ENCODE data around the gene MTG1.

Gene MTG1

GRCh38 chr10:133455196-133455595 is 61.2 kb downstream of the MTG1 start:
- H3K79me2 ChIP-seq (ENCODE audit: insufficient read depth, low read length) = no peaks in the 10 kb centered on the region
- H3K27ac ChIP-seq (ENCODE audit: low read depth, low read length, poor library complexity, severe bottlenecking) = no peak overlapping the region
- H3K4me2 ChIP-seq (ENCODE audit: low read length) = peak overlapping the region; percentile 13; the same call in 1 of the 2 replicates
- peak overlapping the region; percentile 63 for H3K4me3 ChIP-seq (ENCODE audit: low read depth, low read length, poor library complexity, severe bottlenecking)
- H3F3A ChIP-seq (ENCODE audit: insufficient read depth, low read length) = no peaks in the 10 kb centered on the region
- no peak overlapping the region for H2AFZ ChIP-seq (ENCODE audit: low read length)
- no peaks in the 10 kb centered on the region for H3K27me3 ChIP-seq (ENCODE audit: insufficient read depth, low read length)
- TF ChIP-seq EZH2 (IDR thresholded peaks at IDR 0.05; ENCODE audit: borderline replicate concordance, low read length) (no peak), CTCF (IDR thresholded peaks at IDR 0.05; ENCODE audit: low read length) (no peak)
- H3K9ac ChIP-seq (ENCODE audit: low read length) = no peak overlapping the region; the same call in 1 of the 2 replicates
- peaks cover 4% of the 10 kb centered on the region for H3K4me1 ChIP-seq (ENCODE audit: insufficient read depth, low read length, severe bottlenecking)
- no peaks in the 10 kb centered on the region for H3K9me2 ChIP-seq (ENCODE audit: low read depth, low read length)
- no peaks in the 10 kb centered on the region for H3K36me3 ChIP-seq (ENCODE audit: insufficient read depth, low read length)
- H3K9me3 ChIP-seq (ENCODE audit: low read length) = no peaks in the 10 kb centered on the region
- H4K20me1 ChIP-seq (ENCODE audit: insufficient read depth, low read length) = no peaks in the 10 kb centered on the region

GRCh38 chr10:133455611-133456031 is 61.7 kb downstream of the MTG1 start:
- TF ChIP-seq CTCF (IDR thresholded peaks at IDR 0.05; ENCODE audit: low read length) (no peak), EZH2 (IDR thresholded peaks at IDR 0.05; ENCODE audit: borderline replicate concordance, low read length) (no peak)
- Histone ChIP-seq H2AFZ (ENCODE audit: low read length) (no peak overlapping the region), H3K4me3 (ENCODE audit: low read depth, low read length, poor library complexity, severe bottlenecking) (peak overlapping the region; percentile 63), H3K4me1 (ENCODE audit: insufficient read depth, low read length, severe bottlenecking) (peaks cover 4% of the 10 kb centered on the region), H3F3A (ENCODE audit: insufficient read depth, low read length) (no peaks in the 10 kb centered on the region), H3K9me2 (ENCODE audit: low read depth, low read length) (no peaks in the 10 kb centered on the region), H3K9ac (ENCODE audit: low read length) (no peak overlapping the region), H3K4me2 (ENCODE audit: low read length) (no peak overlapping the region), H4K20me1 (ENCODE audit: insufficient read depth, low read length) (no peaks in the 10 kb centered on the region), H3K36me3 (ENCODE audit: insufficient read depth, low read length) (no peaks in the 10 kb centered on the region), H3K27me3 (ENCODE audit: insufficient read depth, low read length) (no peaks in the 10 kb centered on the region), H3K9me3 (ENCODE audit: low read length) (no peaks in the 10 kb centered on the region), H3K79me2 (ENCODE audit: insufficient read depth, low read length) (no peaks in the 10 kb centered on the region), H3K27ac (ENCODE audit: low read depth, low read length, poor library complexity, severe bottlenecking) (no peak overlapping the region)

GRCh38 chr10:133456041-133456951 is 62.3 kb downstream of the MTG1 start:
- H3F3A ChIP-seq (ENCODE audit: insufficient read depth, low read length) = no peaks in the 10 kb centered on the region
- H3K27ac ChIP-seq (ENCODE audit: low read depth, low read length, poor library complexity, severe bottlenecking) = no peak overlapping the region
- H3K27me3 ChIP-seq (ENCODE audit: insufficient read depth, low read length) = no peaks in the 10 kb centered on the region
- H3K4me2 ChIP-seq (ENCODE audit: low read length) = no peak overlapping the region
- no peaks in the 10 kb centered on the region for H3K9me2 ChIP-seq (ENCODE audit: low read depth, low read length)
- no peak overlapping the region for H2AFZ ChIP-seq (ENCODE audit: low read length)
- H3K4me3 ChIP-seq (ENCODE audit: low read depth, low read length, poor library complexity, severe bottlenecking) = no peak overlapping the region
- peaks cover 4% of the 10 kb centered on the region for H3K4me1 ChIP-seq (ENCODE audit: insufficient read depth, low read length, severe bottlenecking)
- no peaks in the 10 kb centered on the region for H3K79me2 ChIP-seq (ENCODE audit: insufficient read depth, low read length)
- no peaks in the 10 kb centered on the region for H4K20me1 ChIP-seq (ENCODE audit: insufficient read depth, low read length)
- TF ChIP-seq CTCF (IDR thresholded peaks at IDR 0.05; ENCODE audit: low read length) (no peak), EZH2 (IDR thresholded peaks at IDR 0.05; ENCODE audit: borderline replicate concordance, low read length) (no peak)
- no peak overlapping the region for H3K9ac ChIP-seq (ENCODE audit: low read length)
- no peaks in the 10 kb centered on the region for H3K36me3 ChIP-seq (ENCODE audit: insufficient read depth, low read length)
- no peaks in the 10 kb centered on the region for H3K9me3 ChIP-seq (ENCODE audit: low read length)
